Measurements from ENCODE around the gene PI16. TPM values are rescaled to one million over a fixed set of nuclear protein-coding genes. Genes with fewer than 3 reads are reported as not detected.
"Not testable (repeated sequence)": the region's sequence is repeated elsewhere in the genome, so short reads cannot be mapped to it uniquely, and the experiment has no call there.

PI16 gene
- total and polyA plus RNA-seq, 8 donors, result 0.15 to 2.5 (median 0.70) TPM

DNA sequence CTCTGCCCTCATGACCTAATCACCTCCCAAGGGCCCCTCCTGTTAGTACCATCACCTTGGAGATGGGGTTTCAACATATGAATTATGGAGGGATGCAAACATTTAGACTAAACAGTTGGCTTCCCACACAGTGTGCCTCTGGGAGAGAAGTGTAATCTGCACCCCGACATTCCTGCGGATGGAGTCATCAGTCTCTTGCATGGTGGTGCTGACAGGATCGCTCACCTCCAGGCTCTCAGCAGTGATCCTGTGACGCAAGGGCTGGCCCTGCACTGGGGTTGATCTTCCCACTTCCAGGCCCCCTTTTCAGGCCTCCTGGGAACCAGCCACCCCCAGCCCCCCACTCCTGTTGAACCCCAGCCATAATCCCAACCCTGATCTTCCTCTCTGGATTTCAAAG, 16.0 kb upstream of the PI16 start:
- Histone ChIP-seq H3K4me1 (no peaks in the 10 kb centered on the region), H3K27me3 (no peaks in the 10 kb centered on the region), H3K36me3 (no peaks in the 10 kb centered on the region), H3K9me3 (no peaks in the 10 kb centered on the region), H3K4me3 (no peak overlapping the region), H3K27ac (no peak overlapping the region)
- TF ChIP-seq, protein P1, sequence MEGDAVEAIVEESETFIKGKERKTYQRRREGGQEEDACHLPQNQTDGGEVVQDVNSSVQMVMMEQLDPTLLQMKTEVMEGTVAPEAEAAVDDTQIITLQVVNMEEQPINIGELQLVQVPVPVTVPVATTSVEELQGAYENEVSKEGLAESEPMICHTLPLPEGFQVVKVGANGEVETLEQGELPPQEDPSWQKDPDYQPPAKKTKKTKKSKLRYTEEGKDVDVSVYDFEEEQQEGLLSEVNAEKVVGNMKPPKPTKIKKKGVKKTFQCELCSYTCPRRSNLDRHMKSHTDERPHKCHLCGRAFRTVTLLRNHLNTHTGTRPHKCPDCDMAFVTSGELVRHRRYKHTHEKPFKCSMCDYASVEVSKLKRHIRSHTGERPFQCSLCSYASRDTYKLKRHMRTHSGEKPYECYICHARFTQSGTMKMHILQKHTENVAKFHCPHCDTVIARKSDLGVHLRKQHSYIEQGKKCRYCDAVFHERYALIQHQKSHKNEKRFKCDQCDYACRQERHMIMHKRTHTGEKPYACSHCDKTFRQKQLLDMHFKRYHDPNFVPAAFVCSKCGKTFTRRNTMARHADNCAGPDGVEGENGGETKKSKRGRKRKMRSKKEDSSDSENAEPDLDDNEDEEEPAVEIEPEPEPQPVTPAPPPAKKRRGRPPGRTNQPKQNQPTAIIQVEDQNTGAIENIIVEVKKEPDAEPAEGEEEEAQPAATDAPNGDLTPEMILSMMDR (IDR thresholded peaks at IDR 0.05), result no peak
- intact Hi-C loops (cut with DNase I), result no loop called here
- no peak for ATAC-seq
- no peak for DNase-seq

- ATAC-seq; intact Hi-C loops (cut with DNase I); H3K4me3 ChIP-seq; H3K36me3 ChIP-seq; H3K9me3 ChIP-seq; H3K27me3 ChIP-seq; H3K27ac ChIP-seq; DNase-seq; H3K4me1 ChIP-seq: not testable (repeated sequence)
Observed at GRCh38 chr6:36939005-36939404, 15.5 kb upstream of the PI16 start.

- Histone ChIP-seq H3K27me3 (no peaks in the 10 kb centered on the region), H3K4me3 (no peak overlapping the region), H3K9me3 (no peaks in the 10 kb centered on the region), H3K27ac (no peak overlapping the region), H3K4me1 (no peaks in the 10 kb centered on the region), H3K36me3 (no peaks in the 10 kb centered on the region)
- DNase-seq (no peak), ATAC-seq (no peak)
- intact Hi-C loops (cut with DNase I), result no loop called here
- TF ChIP-seq, protein P1 (IDR thresholded peaks at IDR 0.05), result no peak
Observed at GRCh38 chr6:36940027-36940426, 14.5 kb upstream of the PI16 start.

DNA sequence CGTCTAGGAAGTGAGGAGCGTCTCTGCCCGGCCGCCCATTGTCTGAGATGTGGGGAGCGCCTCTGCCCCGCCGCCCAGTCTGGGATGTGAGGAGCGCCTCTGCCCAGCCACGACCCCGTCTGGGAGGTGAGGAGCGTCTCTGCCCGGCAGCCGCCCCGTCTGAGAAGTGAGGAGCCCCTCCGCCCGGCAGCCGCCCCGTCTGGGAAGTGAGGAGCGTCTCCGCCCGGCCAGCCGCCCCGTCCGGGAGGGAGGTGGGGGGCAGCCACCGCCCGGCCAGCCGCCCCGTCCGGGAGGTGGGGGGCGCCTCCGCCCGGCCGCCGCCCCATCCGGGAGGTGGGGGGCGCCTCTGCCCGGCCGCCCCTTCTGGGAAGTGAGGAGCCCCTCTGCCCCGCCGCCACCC, 13.0 kb upstream of the PI16 start:
- intact Hi-C loops (cut with DNase I); H3K27ac ChIP-seq; H3K27me3 ChIP-seq; DNase-seq; H3K4me1 ChIP-seq; ATAC-seq; H3K36me3 ChIP-seq; H3K4me3 ChIP-seq; H3K9me3 ChIP-seq: not testable (repeated sequence)

GRCh38 chr6:36942329-36942728, 12.2 kb upstream of the PI16 start:
- H3K36me3 ChIP-seq; ATAC-seq; H3K27ac ChIP-seq; H3K4me3 ChIP-seq; DNase-seq; H3K9me3 ChIP-seq; intact Hi-C loops (cut with DNase I); H3K27me3 ChIP-seq; H3K4me1 ChIP-seq: not testable (repeated sequence)

DNA sequence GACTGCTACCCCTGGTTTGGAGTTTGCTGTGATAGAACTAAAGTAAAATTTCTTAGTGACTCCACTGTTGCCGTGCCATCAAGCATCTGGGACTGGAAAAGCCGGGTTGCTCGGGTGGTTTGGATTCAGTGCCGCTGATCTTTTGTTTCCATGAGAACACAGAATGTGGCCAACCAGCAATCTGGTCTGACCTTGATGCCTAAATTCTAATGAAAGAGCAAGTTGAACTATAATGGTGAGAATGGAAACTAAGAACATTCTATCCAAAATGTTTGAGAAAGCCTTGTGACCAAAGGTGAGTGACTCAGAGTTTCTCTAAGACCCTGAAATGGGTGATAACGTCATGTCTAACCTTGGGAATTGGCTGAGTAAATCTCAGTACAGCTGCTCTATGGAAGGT, 9.9 kb upstream of the PI16 start:
- no peaks in the 10 kb centered on the region for H3K9me3 ChIP-seq
- ATAC-seq (no peak), DNase-seq (no peak)
- H3K36me3 ChIP-seq, result no peaks in the 10 kb centered on the region
- no peaks in the 10 kb centered on the region for H3K27me3 ChIP-seq
- H3K4me1 ChIP-seq, result no peaks in the 10 kb centered on the region
- TF ChIP-seq, protein P1 (IDR thresholded peaks at IDR 0.05), result no peak
- intact Hi-C loops (cut with DNase I), result no loop called here
- no peak overlapping the region for H3K4me3 ChIP-seq
- H3K27ac ChIP-seq, result no peak overlapping the region

- Histone ChIP-seq H3K4me3 (no peak overlapping the region), H3K36me3 (no peaks in the 10 kb centered on the region), H3K27ac (no peak overlapping the region), H3K4me1 (no peaks in the 10 kb centered on the region), H3K27me3 (no peaks in the 10 kb centered on the region), H3K9me3 (no peaks in the 10 kb centered on the region)
- intact Hi-C loops (cut with DNase I), result no loop called here
- DNase-seq (no peak), ATAC-seq (no peak)
- TF ChIP-seq, protein P1 (IDR thresholded peaks at IDR 0.05), result no peak
Observed at GRCh38 chr6:36945301-36945700, 9.2 kb upstream of the PI16 start.

All from left lung (tissue), 10 donors.